H1 (cell line): ENCODE results near the gene CNOT8. TPM values are rescaled to one million over a fixed set of nuclear protein-coding genes. Genes with fewer than 3 reads are reported as not detected.

Experiments
- CTCF ChIA-PET: fragments of 300-600 bp; sonication (Branson Sonifier 250); formaldehyde crosslinking; loops from one replicate; lab custom pipeline; 2021; ENCODE audit not compliant: partially characterized antibody; lab: Charles Lee
- POLR2A ChIA-PET: fragments of 300-600 bp; sonication (Branson Sonifier 250); formaldehyde crosslinking; loops from one replicate; lab custom pipeline; 2021; ENCODE audit warnings: inconsistent platforms; ENCODE audit not compliant: partially characterized antibody; lab: Charles Lee
- DNase-seq, 2 experiments: peaks; one replicate each; pipeline versions ENCODE4 v3.0.0 to v3.0.0-alpha.2; 2010 to 2022; ENCODE audit warnings: low spot score in 2 of 2, low read depth in 1 of 2, mixed read lengths in 1 of 2
- FAIRE-seq: peaks from 2 replicates; lab custom pipeline; 2011; peaks lifted over from hg19 to GRCh38; lab: Jason Lieb, UNC
- H2AFZ ChIP-seq: 2 replicates; pipeline ENCODE4 v1.8.1; 2012; ENCODE audit warnings: low read length, inconsistent platforms
- H2AK5ac ChIP-seq: 2 replicates; pipeline ENCODE4 v1.6.1; 2013; ENCODE audit warnings: low read depth, low read length
- H2BK120ac ChIP-seq: replicated peaks from 2 replicates; pipeline ENCODE3; 2013; ENCODE audit warnings: low read depth, low read length, inconsistent platforms
- H2BK12ac ChIP-seq: 2 replicates; pipeline ENCODE4 v1.6.1; 2013; ENCODE audit warnings: low read depth, low read length
- H2BK15ac ChIP-seq: 2 replicates; pipeline ENCODE4 v1.6.1; 2013; ENCODE audit warnings: low read length
- H2BK20ac ChIP-seq: 2 replicates; pipeline ENCODE4 v1.6.1; 2013; ENCODE audit warnings: low read length
- H2BK5ac ChIP-seq: 2 replicates; pipeline ENCODE4 v1.6.1; 2013; ENCODE audit warnings: low read depth, low read length
- H3K14ac ChIP-seq: 2 replicates; pipeline ENCODE4 v1.6.1; 2013; ENCODE audit warnings: inconsistent platforms; ENCODE audit not compliant: insufficient read length
- H3K18ac ChIP-seq: 2 replicates; pipeline ENCODE4 v1.6.1; 2013; ENCODE audit warnings: low read length; ENCODE audit errors: extremely low read depth
- H3K23ac ChIP-seq: 2 replicates; pipeline ENCODE4 v1.6.1; 2013; ENCODE audit warnings: inconsistent platforms; ENCODE audit not compliant: insufficient read length
- H3K23me2 ChIP-seq: 2 replicates; pipeline ENCODE4 v1.6.1; 2013; ENCODE audit warnings: low read depth, low read length
- H3K27ac ChIP-seq: 2 replicates; pipeline ENCODE4 v1.6.1; 2011; ENCODE audit warnings: low read depth, low read length, inconsistent platforms
- H3K27me3 ChIP-seq, 4 experiments: replicated peaks in 1 of 4; 1 replicate in 1 of 4; 2 replicates in 3 of 4; pipeline versions ENCODE4 v1.6.1 to v1.8.1; 2011 to 2013; ENCODE audit warnings: low read length in 3 of 4, mild to moderate bottlenecking in 3 of 4, inconsistent platforms in 2 of 4, mixed read lengths in 2 of 4, moderate library complexity in 1 of 4; ENCODE audit not compliant: control insufficient read depth in 3 of 4, insufficient read depth in 3 of 4; ENCODE audit errors: extremely low read depth in 1 of 4
- H3K36me3 ChIP-seq, 4 experiments: 2 replicates each; pipeline versions ENCODE4 v1.6.1 to v1.8.1; 2011 to 2013; ENCODE audit warnings: mild to moderate bottlenecking in 4 of 4, low read length in 3 of 4, moderate library complexity in 2 of 4, control low read depth in 1 of 4, inconsistent platforms in 1 of 4; ENCODE audit not compliant: insufficient read depth in 4 of 4, control insufficient read depth in 2 of 4
- H3K4ac ChIP-seq: replicated peaks from 2 replicates; pipeline ENCODE3; 2013; ENCODE audit warnings: low read length, low read depth, mixed read lengths, inconsistent platforms; ENCODE audit not compliant: insufficient read length
- H3K4me1 ChIP-seq, 4 experiments: replicated peaks in 1 of 4; 1 replicate in 1 of 4; 2 replicates in 3 of 4; pipeline versions ENCODE4 v1.6.1 to v1.8.1; 2011 to 2013; ENCODE audit warnings: low read length in 3 of 4, inconsistent platforms in 2 of 4, mixed read lengths in 1 of 4; ENCODE audit not compliant: insufficient read depth in 4 of 4, control insufficient read depth in 3 of 4
- H3K4me2 ChIP-seq, 2 experiments: 2 replicates each; pipeline versions ENCODE4 v1.6.1 to v1.8.1; 2011 to 2013; ENCODE audit warnings: low read depth in 2 of 2, low read length in 2 of 2, control low read depth in 1 of 2, inconsistent platforms in 1 of 2, mild to moderate bottlenecking in 1 of 2; ENCODE audit not compliant: insufficient read depth in 1 of 2
- H3K4me3 ChIP-seq, 4 experiments: fragments of 200-600, 300-600 bp in 1 of 4; sonication (generic), shearing (Covaris generic), sonication (Bioruptor Twin) in 1 of 4; 2 replicates each; pipeline versions ENCODE4 v1.5.1 to v1.8.1; 2011 to 2016; ENCODE audit warnings: low read length in 4 of 4, low read depth in 3 of 4, control low read depth in 2 of 4, inconsistent platforms in 2 of 4, mild to moderate bottlenecking in 2 of 4, mixed read lengths in 1 of 4, moderate library complexity in 1 of 4; ENCODE audit not compliant: insufficient read depth in 2 of 4; ENCODE audit errors: extremely low read depth in 1 of 4
- H3K56ac ChIP-seq: replicated peaks from 2 replicates; pipeline ENCODE3; 2013; ENCODE audit warnings: low read depth, mild to moderate bottlenecking, mixed read lengths, low read length, inconsistent platforms; ENCODE audit not compliant: insufficient read length
- H3K79me1 ChIP-seq: 2 replicates; pipeline ENCODE4 v1.6.1; 2013; ENCODE audit warnings: low read depth, low read length, control low read depth
- H3K79me2 ChIP-seq, 2 experiments: 2 replicates each; pipeline versions ENCODE4 v1.6.1 to v1.8.1; 2012 to 2013; ENCODE audit warnings: low read length in 2 of 2, mild to moderate bottlenecking in 2 of 2, inconsistent platforms in 1 of 2; ENCODE audit not compliant: insufficient read depth in 2 of 2, control insufficient read depth in 1 of 2
- H3K9ac ChIP-seq, 4 experiments: replicated peaks in 1 of 4; 1 replicate in 1 of 4; 2 replicates in 3 of 4; pipeline versions ENCODE4 v1.6.1 to v1.8.1; 2011 to 2013; ENCODE audit warnings: low read depth in 3 of 4, low read length in 3 of 4, control low read depth in 2 of 4, mild to moderate bottlenecking in 2 of 4, moderate library complexity in 2 of 4, inconsistent platforms in 1 of 4; ENCODE audit errors: extremely low read depth in 1 of 4
- H3K9me3 ChIP-seq, 2 experiments: 2 replicates each; pipeline versions ENCODE4 v1.6.1 to v1.8.1; 2012 to 2013; ENCODE audit warnings: mild to moderate bottlenecking in 2 of 2, moderate library complexity in 2 of 2, control low read depth in 1 of 2, inconsistent platforms in 1 of 2, low read depth in 1 of 2, low read length in 1 of 2, mixed read lengths in 1 of 2; ENCODE audit not compliant: insufficient read depth in 2 of 2
- H4K20me1 ChIP-seq, 2 experiments: replicated peaks in 1 of 2; 2 replicates each; pipeline versions ENCODE3 to v1.8.1; 2011 to 2013; ENCODE audit warnings: inconsistent platforms in 2 of 2, low read length in 2 of 2, mild to moderate bottlenecking in 1 of 2; ENCODE audit not compliant: insufficient read depth in 2 of 2, control insufficient read depth in 1 of 2
- H4K5ac ChIP-seq: 2 replicates; pipeline ENCODE4 v1.6.1; 2013; ENCODE audit warnings: low read length, low read depth, mixed read lengths, inconsistent platforms; ENCODE audit not compliant: insufficient read length
- H4K8ac ChIP-seq: 2 replicates; pipeline ENCODE4 v1.8.0; 2013; ENCODE audit warnings: mild to moderate bottlenecking, moderate library complexity, low read length, inconsistent platforms; ENCODE audit not compliant: insufficient read depth; ENCODE audit errors: extremely low read depth
- H4K91ac ChIP-seq: replicated peaks from 2 replicates; pipeline ENCODE3; 2013; ENCODE audit warnings: low read length, mixed read lengths, inconsistent platforms; ENCODE audit not compliant: insufficient read length
- CEBPB ChIP-seq: IDR thresholded peaks from 2 replicates; pipeline ENCODE4 v1.6.1; 2012; ENCODE audit warnings: low read depth, low read length
- EGR1 ChIP-seq: IDR thresholded peaks from 2 replicates; pipeline ENCODE4 v1.6.1; 2011; ENCODE audit warnings: low read depth, low read length, borderline replicate concordance
- KDM5A ChIP-seq: fragments of 200-600 bp; IDR thresholded peaks from 2 replicates; pipeline ENCODE4 v1.7.1; 2012; ENCODE audit warnings: mild to moderate bottlenecking, low read length, inconsistent platforms, mixed read lengths
- MAFK ChIP-seq: IDR thresholded peaks from 2 replicates; pipeline ENCODE4 v1.6.1; 2012; ENCODE audit warnings: low read depth, mild to moderate bottlenecking, improper control_type of control experiment, low read length
- RNF2 ChIP-seq: fragments of 200-900, 300-1000 bp; sonication (generic); IDR thresholded peaks from 2 replicates; pipeline ENCODE4 v1.7.1; 2016; ENCODE audit warnings: borderline replicate concordance, low read depth, mild to moderate bottlenecking, antibody characterized with exemption, low read length; ENCODE audit not compliant: poor library complexity, severe bottlenecking; ENCODE audit errors: missing control alignments
- SUZ12 ChIP-seq: fragments of 200-600 bp; sonication (generic); IDR thresholded peaks from 2 replicates; pipeline ENCODE4 v1.6.1; 2012; ENCODE audit warnings: mild to moderate bottlenecking, inconsistent platforms, low read length, moderate library complexity, mixed read lengths
- TBP ChIP-seq: IDR thresholded peaks from 2 replicates; pipeline ENCODE4 v1.6.1; 2011; ENCODE audit warnings: low read depth, low read length, improper control_type of control experiment
- YY1 ChIP-seq: IDR thresholded peaks from 2 replicates; pipeline ENCODE4 v1.6.1; 2011; ENCODE audit warnings: low read depth, mild to moderate bottlenecking, low read length
- WGBS, 2 experiments: shearing (Covaris generic) in 1 of 2; methylation state at CpG; one replicate each; pipeline versions ENCODE4 v1.1.6 to v1.1.7; 2013 to 2015; ENCODE audit warnings: low lambda C conversion rate in 2 of 2, mixed read lengths in 2 of 2, inconsistent platforms in 1 of 2, low coverage in 1 of 2, missing lambda C conversion rate in 1 of 2; ENCODE audit not compliant: insufficient replicate concordance in 2 of 2, insufficient coverage in 1 of 2, insufficient read length in 1 of 2; ENCODE audit errors: extremely low coverage in 1 of 2, missing lambda C conversion rate in 1 of 2; 5-methylcytosine and 5-hydroxymethylcytosine counted together
- polyA plus RNA-seq, 7 experiments: library from polyadenylated mRNA; depleted of rRNA in 3 of 7; stranded (reverse) in 5 of 7; unstranded in 2 of 7; fragments of >200 nt in 5 of 7; fragments of 200-250 nt in 2 of 7; gene quantifications; 1 replicate in 5 of 7; 2 replicates in 1 of 7; 4 replicates in 1 of 7; pipeline versions ENCODE4 v1.2.1 to v1.2.3, GENCODE V29; 2011 to 2013; ENCODE audit warnings: missing spikeins in 2 of 7, mixed read lengths in 2 of 7
- total RNA-seq: library from RNA; stranded (reverse); fragmentation: NEBNext Ultra II Directional; extraction: Animal tissue kit (Norgen Biotek cat#: 25700); gene quantifications from 2 replicates; pipeline ENCODE4 v1.2.1, GENCODE V29; 2021
- TF ChIP-seq, protein P1 (sequence below): IDR thresholded peaks from 2 replicates; pipeline ENCODE4 v1.6.1; 2011; ENCODE audit warnings: low read length, improper control_type of control experiment

Gene CNOT8
- total and polyA plus RNA-seq, 2 of the 8 experiments (the other 6 are each of a cell fraction or from before 2014, with no cell fraction given): 36.4 to 62.9 TPM

DNA sequence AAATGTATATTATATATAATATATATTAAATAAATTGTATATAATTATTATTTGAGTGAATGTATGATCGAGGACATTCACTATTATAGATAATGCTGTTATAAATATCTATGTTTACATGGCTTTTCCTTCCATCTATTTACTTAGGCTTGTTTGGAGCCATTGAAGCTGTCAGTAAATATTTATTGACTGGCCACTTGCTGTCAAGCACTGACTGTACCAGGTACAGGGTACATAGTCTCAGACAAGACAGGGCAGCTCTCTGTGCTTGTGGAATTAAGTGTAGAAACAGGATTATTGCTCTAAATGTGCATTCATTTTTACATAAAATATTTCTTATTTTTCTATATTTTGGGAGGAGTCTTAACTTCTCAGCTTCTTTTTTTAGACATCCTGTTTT is 24.4 kb upstream of the CNOT8 start:
- Histone ChIP-seq H3K18ac (no peak overlapping the region), H4K20me1 (peaks cover 0 to 3% of the 10 kb centered on the region in 2 experiments), H2BK120ac (no peak overlapping the region), H3K9me3 (no peaks in the 10 kb centered on the region), H2AFZ (no peak overlapping the region), H3K56ac (no peak overlapping the region), H2BK12ac (no peak overlapping the region), H2BK5ac (no peak overlapping the region), H3K79me2 (no peaks in the 10 kb centered on the region), H2AK5ac (no peak overlapping the region), H2BK20ac (no peak overlapping the region), H4K8ac (no peak overlapping the region), H3K4me1 (peaks cover 0 to 3% (median 0%) of the 10 kb centered on the region in 4 experiments; a peak in 2 of 7 replicates), H3K23ac (no peak overlapping the region), H3K4ac (no peak overlapping the region), H3K14ac (no peak overlapping the region), H3K4me3 (no peak overlapping the region), H4K91ac (no peak overlapping the region), H3K4me2 (no peak overlapping the region), H3K23me2 (no peaks in the 10 kb centered on the region), H3K27me3 (no peaks in the 10 kb centered on the region), H3K79me1 (no peaks in the 10 kb centered on the region), H3K36me3 (peaks cover 0 to 16% (median 10%) of the 10 kb centered on the region in 4 experiments; a peak in 7 of 8 replicates), H4K5ac (no peak overlapping the region), H3K27ac (no peak overlapping the region), H3K9ac (no peak overlapping the region), H2BK15ac (no peak overlapping the region)
- WGBS, 2 experiments: 97% methylated on average over 1 of the region's 1 CpG; no CpG with 5 or more reads in 1 of the 2 experiments
- POLR2A ChIA-PET: interaction anchor here (0.9 to 3.3 kb wide), 4 partner anchors 10 to 15 kb away, joined by 4 to 10 read pairs (median 10); no protein-coding TSS in a partner anchor
- CTCF ChIA-PET: interaction anchor here (0.8 to 2.2 kb wide), 4 partner anchors 11 to 183 kb away, joined by 3 to 7 read pairs (median 4); no protein-coding TSS in a partner anchor
- FAIRE-seq (no peak), DNase-seq (no peak)
- TF ChIP-seq CEBPB: no peak
- no peak for TF ChIP-seq KDM5A
- no peak for TF ChIP-seq EGR1
- TF ChIP-seq TBP: no peak
- no peak for TF ChIP-seq YY1
- TF ChIP-seq, protein P1, sequence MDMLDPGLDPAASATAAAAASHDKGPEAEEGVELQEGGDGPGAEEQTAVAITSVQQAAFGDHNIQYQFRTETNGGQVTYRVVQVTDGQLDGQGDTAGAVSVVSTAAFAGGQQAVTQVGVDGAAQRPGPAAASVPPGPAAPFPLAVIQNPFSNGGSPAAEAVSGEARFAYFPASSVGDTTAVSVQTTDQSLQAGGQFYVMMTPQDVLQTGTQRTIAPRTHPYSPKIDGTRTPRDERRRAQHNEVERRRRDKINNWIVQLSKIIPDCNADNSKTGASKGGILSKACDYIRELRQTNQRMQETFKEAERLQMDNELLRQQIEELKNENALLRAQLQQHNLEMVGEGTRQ: no peak
- TF ChIP-seq SUZ12: no peak
- no peak for TF ChIP-seq MAFK
- TF ChIP-seq RNF2: no peak
